Measurements from ENCODE around the gene MNDA.

The MNDA gene

GRCh38 chr1:158830904-158831507 lies at the start of gene MNDA:
Gene MNDA, plus strand, starts transcription at chr1:158831351. Its CDS starts 10,803 bp downstream, at chr1:158842154.
- no peak for DNase-seq (ENCODE audit: low spot score)

GRCh38 chr1:158793604-158794003 lies 37.5 kb upstream of the MNDA start:
- no peak for DNase-seq (ENCODE audit: low spot score)

GRCh38 chr1:158794247-158794646 lies 36.9 kb upstream of the MNDA start:
- DNase-seq (ENCODE audit: low spot score): no peak

GRCh38 chr1:158798531-158798930 lies 32.6 kb upstream of the MNDA start:
- no peak for DNase-seq (ENCODE audit: low spot score)

- no peak for DNase-seq (ENCODE audit: low spot score)
Observed at GRCh38 chr1:158799689-158800088, 31.5 kb upstream of the MNDA start.

- DNase-seq (ENCODE audit: low spot score): no peak
Observed at GRCh38 chr1:158800526-158800925, 30.6 kb upstream of the MNDA start.

GRCh38 chr1:158801396-158801795 lies 29.8 kb upstream of the MNDA start:
- DNase-seq (ENCODE audit: low spot score): no peak

- no peak for DNase-seq (ENCODE audit: low spot score)
Observed at GRCh38 chr1:158803678-158804077, 27.5 kb upstream of the MNDA start.

- DNase-seq (ENCODE audit: low spot score): no peak
Observed at GRCh38 chr1:158806916-158807536, 24.1 kb upstream of the MNDA start.

GRCh38 chr1:158809256-158809655 lies 21.9 kb upstream of the MNDA start:
- no peak for DNase-seq (ENCODE audit: low spot score)

- no peak for DNase-seq (ENCODE audit: low spot score)
Observed at GRCh38 chr1:158809862-158810261, 21.3 kb upstream of the MNDA start.

GRCh38 chr1:158810311-158810710 lies 20.8 kb upstream of the MNDA start:
- DNase-seq (ENCODE audit: low spot score): no peak

GRCh38 chr1:158812336-158812735 lies 18.8 kb upstream of the MNDA start:
- DNase-seq (ENCODE audit: low spot score): no peak

GRCh38 chr1:158813164-158813563 lies 18.0 kb upstream of the MNDA start:
- DNase-seq (ENCODE audit: low spot score): no peak

- no peak for DNase-seq (ENCODE audit: low spot score)
Observed at GRCh38 chr1:158814970-158815369, 16.2 kb upstream of the MNDA start.

- DNase-seq (ENCODE audit: low spot score): no peak
Observed at GRCh38 chr1:158818560-158818959, 12.6 kb upstream of the MNDA start.

GRCh38 chr1:158818975-158819431 lies 12.1 kb upstream of the MNDA start:
- no peak for DNase-seq (ENCODE audit: low spot score)

- no peak for DNase-seq (ENCODE audit: low spot score)
Observed at GRCh38 chr1:158819461-158820443, 11.4 kb upstream of the MNDA start.

GRCh38 chr1:158821723-158822122 lies 9.4 kb upstream of the MNDA start:
- DNase-seq (ENCODE audit: low spot score): no peak

GRCh38 chr1:158830074-158830677 lies 975 bp upstream of the MNDA start:
- no peak for DNase-seq (ENCODE audit: low spot score)

- no peak for DNase-seq (ENCODE audit: low spot score)
Observed at GRCh38 chr1:158833264-158833663, 2.1 kb downstream of the MNDA start.

- no peak for DNase-seq (ENCODE audit: low spot score)
Observed at GRCh38 chr1:158836038-158836437, 4.9 kb downstream of the MNDA start.
